Measurements from ENCODE around the gene PMVK. TPM values are rescaled to one million over a fixed set of nuclear protein-coding genes. Genes with fewer than 3 reads are reported as not detected.

PMVK gene
- total and polyA plus RNA-seq, 10 of the 15 experiments (the other 5 are each of a cell fraction or from before 2014, with no cell fraction given): 6.0 to 121 (median 49.4) TPM

DNA sequence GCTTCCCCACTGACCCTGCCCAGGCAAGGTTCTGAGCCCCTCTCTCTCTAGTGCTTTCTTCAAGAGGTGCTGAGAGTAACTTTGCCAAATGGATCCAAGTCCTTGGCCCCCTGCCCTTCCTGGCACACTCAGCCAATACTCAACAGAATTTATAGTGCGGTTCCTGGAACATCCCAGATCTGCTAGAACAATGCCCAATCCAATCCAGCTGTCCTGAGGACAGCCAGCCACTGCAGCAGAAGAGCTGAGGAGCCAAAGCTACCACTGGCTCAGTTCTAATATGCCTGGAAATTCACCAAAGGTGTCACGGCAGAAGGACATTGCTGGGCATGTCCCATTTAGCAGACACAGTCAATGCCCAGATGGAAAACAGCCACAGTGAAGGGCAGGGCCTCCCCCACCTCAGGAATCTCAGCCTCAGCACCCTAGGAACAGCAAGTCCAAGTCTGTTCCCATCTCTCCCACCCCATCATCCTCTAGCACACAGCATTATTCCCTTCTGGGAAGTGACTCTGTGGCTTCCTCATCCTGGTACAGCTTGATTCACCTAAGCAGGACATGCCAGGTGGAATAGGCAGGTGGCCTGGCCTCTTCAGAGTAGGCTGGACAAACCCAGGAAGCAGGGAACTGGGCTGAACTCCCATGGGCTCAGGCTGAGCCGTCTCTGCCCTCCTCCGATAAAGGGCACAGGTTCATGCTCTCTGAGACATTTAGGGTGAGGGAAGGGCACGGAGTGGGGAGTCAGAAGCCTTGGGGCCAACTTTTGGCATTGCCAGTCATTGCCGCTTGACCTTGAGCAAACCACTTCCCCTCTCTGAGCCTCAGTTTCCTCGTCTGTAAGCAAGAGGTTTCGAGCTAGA, 24.6 kb downstream of the PMVK start:
- ChIA-PET SMC1A (ENCODE audit: uncharacterized antibody, unreplicated experiment) (interaction anchor here (0.6 kb wide), 1 partner anchor 640 kb away, joined by 3 read pairs; no protein-coding TSS in a partner anchor), POLR2A (no interaction called here), RAD21 (ENCODE audit: unreplicated experiment) (interaction anchor here (1.7 kb wide), 1 partner anchor 32 kb away, joined by 6 read pairs; no protein-coding TSS in a partner anchor), CTCF (no interaction called here)
- H3K9me3 ChIP-seq (replicated peaks; ENCODE audit: control insufficient read depth, insufficient read depth, low read length): no peaks in the 10 kb centered on the region; the same call in 2 of the 3 replicates
- TF ChIP-seq, protein P1, sequence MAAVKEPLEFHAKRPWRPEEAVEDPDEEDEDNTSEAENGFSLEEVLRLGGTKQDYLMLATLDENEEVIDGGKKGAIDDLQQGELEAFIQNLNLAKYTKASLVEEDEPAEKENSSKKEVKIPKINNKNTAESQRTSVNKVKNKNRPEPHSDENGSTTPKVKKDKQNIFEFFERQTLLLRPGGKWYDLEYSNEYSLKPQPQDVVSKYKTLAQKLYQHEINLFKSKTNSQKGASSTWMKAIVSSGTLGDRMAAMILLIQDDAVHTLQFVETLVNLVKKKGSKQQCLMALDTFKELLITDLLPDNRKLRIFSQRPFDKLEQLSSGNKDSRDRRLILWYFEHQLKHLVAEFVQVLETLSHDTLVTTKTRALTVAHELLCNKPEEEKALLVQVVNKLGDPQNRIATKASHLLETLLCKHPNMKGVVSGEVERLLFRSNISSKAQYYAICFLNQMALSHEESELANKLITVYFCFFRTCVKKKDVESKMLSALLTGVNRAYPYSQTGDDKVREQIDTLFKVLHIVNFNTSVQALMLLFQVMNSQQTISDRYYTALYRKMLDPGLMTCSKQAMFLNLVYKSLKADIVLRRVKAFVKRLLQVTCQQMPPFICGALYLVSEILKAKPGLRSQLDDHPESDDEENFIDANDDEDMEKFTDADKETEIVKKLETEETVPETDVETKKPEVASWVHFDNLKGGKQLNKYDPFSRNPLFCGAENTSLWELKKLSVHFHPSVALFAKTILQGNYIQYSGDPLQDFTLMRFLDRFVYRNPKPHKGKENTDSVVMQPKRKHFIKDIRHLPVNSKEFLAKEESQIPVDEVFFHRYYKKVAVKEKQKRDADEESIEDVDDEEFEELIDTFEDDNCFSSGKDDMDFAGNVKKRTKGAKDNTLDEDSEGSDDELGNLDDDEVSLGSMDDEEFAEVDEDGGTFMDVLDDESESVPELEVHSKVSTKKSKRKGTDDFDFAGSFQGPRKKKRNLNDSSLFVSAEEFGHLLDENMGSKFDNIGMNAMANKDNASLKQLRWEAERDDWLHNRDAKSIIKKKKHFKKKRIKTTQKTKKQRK (IDR thresholded peaks at IDR 0.05; ENCODE audit: low read depth, low read length): no peak
- TF ChIP-seq, protein P2, sequence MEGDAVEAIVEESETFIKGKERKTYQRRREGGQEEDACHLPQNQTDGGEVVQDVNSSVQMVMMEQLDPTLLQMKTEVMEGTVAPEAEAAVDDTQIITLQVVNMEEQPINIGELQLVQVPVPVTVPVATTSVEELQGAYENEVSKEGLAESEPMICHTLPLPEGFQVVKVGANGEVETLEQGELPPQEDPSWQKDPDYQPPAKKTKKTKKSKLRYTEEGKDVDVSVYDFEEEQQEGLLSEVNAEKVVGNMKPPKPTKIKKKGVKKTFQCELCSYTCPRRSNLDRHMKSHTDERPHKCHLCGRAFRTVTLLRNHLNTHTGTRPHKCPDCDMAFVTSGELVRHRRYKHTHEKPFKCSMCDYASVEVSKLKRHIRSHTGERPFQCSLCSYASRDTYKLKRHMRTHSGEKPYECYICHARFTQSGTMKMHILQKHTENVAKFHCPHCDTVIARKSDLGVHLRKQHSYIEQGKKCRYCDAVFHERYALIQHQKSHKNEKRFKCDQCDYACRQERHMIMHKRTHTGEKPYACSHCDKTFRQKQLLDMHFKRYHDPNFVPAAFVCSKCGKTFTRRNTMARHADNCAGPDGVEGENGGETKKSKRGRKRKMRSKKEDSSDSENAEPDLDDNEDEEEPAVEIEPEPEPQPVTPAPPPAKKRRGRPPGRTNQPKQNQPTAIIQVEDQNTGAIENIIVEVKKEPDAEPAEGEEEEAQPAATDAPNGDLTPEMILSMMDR (IDR thresholded peaks at IDR 0.05 in 2 of 3, conservative IDR thresholded peaks at IDR 0.05 in 1 of 3; ENCODE audit: control insufficient read depth in 2 of 3, extremely low read depth in 1 of 3, insufficient read depth in 1 of 3, low read depth in 3 of 3, low read length in 3 of 3): no peak
- TF ChIP-seq SRF (IDR thresholded peaks at IDR 0.05; ENCODE audit: low read depth in 2 of 2, low read length in 2 of 2) (no peak), RAD21 (IDR thresholded peaks at IDR 0.05; ENCODE audit: insufficient read depth, low read depth, low read length) (no peak)
- TF ChIP-seq, protein P3, sequence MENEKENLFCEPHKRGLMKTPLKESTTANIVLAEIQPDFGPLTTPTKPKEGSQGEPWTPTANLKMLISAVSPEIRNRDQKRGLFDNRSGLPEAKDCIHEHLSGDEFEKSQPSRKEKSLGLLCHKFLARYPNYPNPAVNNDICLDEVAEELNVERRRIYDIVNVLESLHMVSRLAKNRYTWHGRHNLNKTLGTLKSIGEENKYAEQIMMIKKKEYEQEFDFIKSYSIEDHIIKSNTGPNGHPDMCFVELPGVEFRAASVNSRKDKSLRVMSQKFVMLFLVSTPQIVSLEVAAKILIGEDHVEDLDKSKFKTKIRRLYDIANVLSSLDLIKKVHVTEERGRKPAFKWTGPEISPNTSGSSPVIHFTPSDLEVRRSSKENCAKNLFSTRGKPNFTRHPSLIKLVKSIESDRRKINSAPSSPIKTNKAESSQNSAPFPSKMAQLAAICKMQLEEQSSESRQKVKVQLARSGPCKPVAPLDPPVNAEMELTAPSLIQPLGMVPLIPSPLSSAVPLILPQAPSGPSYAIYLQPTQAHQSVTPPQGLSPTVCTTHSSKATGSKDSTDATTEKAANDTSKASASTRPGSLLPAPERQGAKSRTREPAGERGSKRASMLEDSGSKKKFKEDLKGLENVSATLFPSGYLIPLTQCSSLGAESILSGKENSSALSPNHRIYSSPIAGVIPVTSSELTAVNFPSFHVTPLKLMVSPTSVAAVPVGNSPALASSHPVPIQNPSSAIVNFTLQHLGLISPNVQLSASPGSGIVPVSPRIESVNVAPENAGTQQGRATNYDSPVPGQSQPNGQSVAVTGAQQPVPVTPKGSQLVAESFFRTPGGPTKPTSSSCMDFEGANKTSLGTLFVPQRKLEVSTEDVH (IDR thresholded peaks at IDR 0.05; ENCODE audit: low read depth, partially characterized antibody): no peak
- in situ Hi-C loops (cut with MboI) (no loop called here), intact Hi-C loops (cut with micrococcal nuclease; ENCODE audit: unreplicated experiment) (no loop called here)
- WGBS (ENCODE audit: insufficient coverage, insufficient replicate concordance, low lambda C conversion rate, missing lambda C conversion rate): 87% methylated on average over 8 of the region's 8 CpGs
- H4K20me1 ChIP-seq (ENCODE audit: control insufficient read depth, insufficient read depth): no peaks in the 10 kb centered on the region
- H3K27ac ChIP-seq (ENCODE audit: control insufficient read depth, insufficient read depth): no peak overlapping the region
- no peak overlapping the region for H2AFZ ChIP-seq (ENCODE audit: control insufficient read depth, low read depth, low read length)
- H3K4me1 ChIP-seq (ENCODE audit: control insufficient read depth, insufficient read depth, low read length): no peaks in the 10 kb centered on the region
- FAIRE-seq: no peak
- no peak overlapping the region for H3K4me3 ChIP-seq
- DNase-seq (ENCODE audit: low read depth, low spot score): no peak
- no peaks in the 10 kb centered on the region for H3K79me2 ChIP-seq (ENCODE audit: control insufficient read depth, insufficient read depth, low read length)
- BruUV-seq (replicated peaks): no TSS peak
- H3K4me2 ChIP-seq (ENCODE audit: control insufficient read depth, insufficient read depth): no peak overlapping the region
- no peaks in the 10 kb centered on the region for H3K27me3 ChIP-seq (replicated peaks in 1 of 2; ENCODE audit: control insufficient read depth in 2 of 2, insufficient read depth in 2 of 2, low read length in 1 of 2)
- no peak overlapping the region for H3K9ac ChIP-seq (ENCODE audit: control insufficient read depth, insufficient read depth, low read length)
- ATAC-seq: no peak
- no peaks in the 10 kb centered on the region for H3K36me3 ChIP-seq (ENCODE audit: control insufficient read depth in 2 of 2, insufficient read depth in 2 of 2, low read length in 1 of 2)
